Glutamatergic neuron (in vitro differentiated cells): ENCODE results near the gene NDUFS5. TPM values are rescaled to one million over a fixed set of nuclear protein-coding genes. Genes with fewer than 3 reads are reported as not detected.
"Not testable (repeated sequence)": the region's sequence is repeated elsewhere in the genome, so short reads cannot be mapped to it uniquely, and the experiment has no call there.

ENCODE experiments used
- DNase-seq: peaks from one replicate; pipeline ENCODE4 v3.0.0; 2022
- H3K27ac Mint-ChIP-seq: one replicate; pipeline ENCODE4 v1.8.0; 2020; ENCODE audit warnings: mild to moderate bottlenecking, mixed read lengths, inconsistent platforms; ENCODE audit not compliant: unreplicated experiment
- H3K27me3 Mint-ChIP-seq: one replicate; pipeline ENCODE4 v1.8.0; 2020; ENCODE audit warnings: mild to moderate bottlenecking, moderate library complexity, mixed read lengths, inconsistent platforms; ENCODE audit not compliant: unreplicated experiment
- H3K36me3 Mint-ChIP-seq: one replicate; pipeline ENCODE4 v1.8.0; 2020; ENCODE audit warnings: mild to moderate bottlenecking, mixed read lengths, inconsistent platforms; ENCODE audit not compliant: unreplicated experiment
- H3K4me1 Mint-ChIP-seq: one replicate; pipeline ENCODE4 v1.8.0; 2020; ENCODE audit warnings: mild to moderate bottlenecking, low read depth, mixed read lengths, inconsistent platforms; ENCODE audit not compliant: unreplicated experiment
- H3K4me3 Mint-ChIP-seq: one replicate; pipeline ENCODE4 v1.8.0; 2020; ENCODE audit warnings: mild to moderate bottlenecking, mixed read lengths, inconsistent platforms; ENCODE audit not compliant: unreplicated experiment
- H3K9me3 Mint-ChIP-seq: one replicate; pipeline ENCODE4 v1.8.0; 2020; ENCODE audit warnings: mild to moderate bottlenecking, moderate library complexity, mixed read lengths, inconsistent platforms; ENCODE audit not compliant: unreplicated experiment
- CTCF ChIP-seq: fragments of 200-600 bp; sonication (generic); IDR thresholded peaks from one replicate; pipeline ENCODE4 v1.5.0; 2021; ENCODE audit not compliant: partially characterized antibody, unreplicated experiment
- total RNA-seq: library from RNA; stranded (reverse); fragmentation: NEBNext Ultra II Directional; extraction: Animal tissue kit (Norgen Biotek cat#: 25700); gene quantifications from one replicate; pipeline ENCODE4 v1.2.1, GENCODE V29; 2021; ENCODE audit not compliant: unreplicated experiment

The NDUFS5 gene
- total RNA-seq, 1 donor from 2014 or later, result 320 TPM

- no peak overlapping the region for H3K27ac Mint-ChIP-seq
- TF ChIP-seq CTCF, result no peak
- H3K4me1 Mint-ChIP-seq, result peaks cover 4% of the 10 kb centered on the region
These were observed 22.4 kb upstream of the NDUFS5 start for GRCh38 chr1:39003794-39004193.

GRCh38 chr1:39006287-39006686 is 19.9 kb upstream of the NDUFS5 start:
- Mint-ChIP-seq H3K9me3 (no peaks in the 10 kb centered on the region), H3K36me3 (peaks cover 4% of the 10 kb centered on the region), H3K4me1 (no peaks in the 10 kb centered on the region), H3K27me3 (no peaks in the 10 kb centered on the region), H3K4me3 (no peak overlapping the region), H3K27ac (no peak overlapping the region)
- DNase-seq, result no peak
- TF ChIP-seq CTCF, result no peak

More at GRCh38 chr1:39003794-39004193, 22.4 kb upstream of the NDUFS5 start:
- no peaks in the 10 kb centered on the region for H3K27me3 Mint-ChIP-seq
- H3K4me3 Mint-ChIP-seq, result no peak overlapping the region
- DNase-seq, result no peak
- peaks cover 4% of the 10 kb centered on the region for H3K36me3 Mint-ChIP-seq
- no peaks in the 10 kb centered on the region for H3K9me3 Mint-ChIP-seq

GRCh38 chr1:39006726-39007645 is 19.2 kb upstream of the NDUFS5 start:
- no peaks in the 10 kb centered on the region for H3K4me1 Mint-ChIP-seq
- H3K27me3 Mint-ChIP-seq, result no peaks in the 10 kb centered on the region
- no peak overlapping the region for H3K27ac Mint-ChIP-seq
- H3K36me3 Mint-ChIP-seq, result peaks cover 4% of the 10 kb centered on the region
- H3K9me3 Mint-ChIP-seq, result no peaks in the 10 kb centered on the region
- TF ChIP-seq CTCF, result no peak
- DNase-seq, result no peak
- no peak overlapping the region for H3K4me3 Mint-ChIP-seq

- not testable (repeated sequence) for H3K36me3 Mint-ChIP-seq, DNase-seq, H3K4me3 Mint-ChIP-seq, H3K27me3 Mint-ChIP-seq, H3K9me3 Mint-ChIP-seq, H3K4me1 Mint-ChIP-seq, H3K27ac Mint-ChIP-seq
These were observed 11.2 kb upstream of the NDUFS5 start for GRCh38 chr1:39014956-39015355.

GRCh38 chr1:39016604-39017171 is 9.5 kb upstream of the NDUFS5 start:
- DNase-seq, result no peak

More at GRCh38 chr1:39016604-39017171, 9.5 kb upstream of the NDUFS5 start:
- H3K27ac Mint-ChIP-seq, result no peak overlapping the region
- H3K9me3 Mint-ChIP-seq, result peaks cover 4% of the 10 kb centered on the region
- H3K4me1 Mint-ChIP-seq, result no peaks in the 10 kb centered on the region
- H3K4me3 Mint-ChIP-seq, result no peak overlapping the region
- no peaks in the 10 kb centered on the region for H3K36me3 Mint-ChIP-seq
- no peaks in the 10 kb centered on the region for H3K27me3 Mint-ChIP-seq
- TF ChIP-seq CTCF, result no peak
